Measurements from ENCODE around the gene C5orf63.

C5orf63 gene

DNA sequence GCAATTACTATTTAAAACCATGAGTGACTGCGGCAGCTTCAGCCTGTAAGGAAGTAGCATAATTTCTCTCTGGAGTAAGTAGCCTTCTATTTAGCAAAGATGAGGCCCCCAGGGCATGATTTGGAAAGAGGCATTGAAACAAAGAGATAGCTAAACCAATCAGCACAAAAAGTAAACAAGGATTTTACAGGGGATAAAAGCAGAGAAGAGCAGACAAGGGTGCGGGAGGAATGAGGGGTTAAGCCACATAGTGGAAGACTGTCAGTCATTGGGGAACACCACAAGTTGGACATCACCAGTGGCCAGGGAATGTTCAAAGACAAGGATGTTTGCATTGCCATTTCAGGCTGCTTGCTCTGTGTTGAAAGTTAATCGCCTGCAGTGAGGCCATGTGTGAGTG, 24.0 kb upstream of the C5orf63 start:
- H3K4me3 ChIP-seq (ENCODE audit: low read depth, low read length, poor library complexity, severe bottlenecking) = no peak overlapping the region
- no peak for TF ChIP-seq EZH2 (IDR thresholded peaks at IDR 0.05; ENCODE audit: borderline replicate concordance, low read length)
- TF ChIP-seq, protein P1, sequence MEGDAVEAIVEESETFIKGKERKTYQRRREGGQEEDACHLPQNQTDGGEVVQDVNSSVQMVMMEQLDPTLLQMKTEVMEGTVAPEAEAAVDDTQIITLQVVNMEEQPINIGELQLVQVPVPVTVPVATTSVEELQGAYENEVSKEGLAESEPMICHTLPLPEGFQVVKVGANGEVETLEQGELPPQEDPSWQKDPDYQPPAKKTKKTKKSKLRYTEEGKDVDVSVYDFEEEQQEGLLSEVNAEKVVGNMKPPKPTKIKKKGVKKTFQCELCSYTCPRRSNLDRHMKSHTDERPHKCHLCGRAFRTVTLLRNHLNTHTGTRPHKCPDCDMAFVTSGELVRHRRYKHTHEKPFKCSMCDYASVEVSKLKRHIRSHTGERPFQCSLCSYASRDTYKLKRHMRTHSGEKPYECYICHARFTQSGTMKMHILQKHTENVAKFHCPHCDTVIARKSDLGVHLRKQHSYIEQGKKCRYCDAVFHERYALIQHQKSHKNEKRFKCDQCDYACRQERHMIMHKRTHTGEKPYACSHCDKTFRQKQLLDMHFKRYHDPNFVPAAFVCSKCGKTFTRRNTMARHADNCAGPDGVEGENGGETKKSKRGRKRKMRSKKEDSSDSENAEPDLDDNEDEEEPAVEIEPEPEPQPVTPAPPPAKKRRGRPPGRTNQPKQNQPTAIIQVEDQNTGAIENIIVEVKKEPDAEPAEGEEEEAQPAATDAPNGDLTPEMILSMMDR (IDR thresholded peaks at IDR 0.05; ENCODE audit: low read length) = no peak
- no peaks in the 10 kb centered on the region for H3K4me1 ChIP-seq (ENCODE audit: insufficient read depth, low read length, severe bottlenecking)
- no peaks in the 10 kb centered on the region for H3K9me2 ChIP-seq (ENCODE audit: low read depth, low read length)
- no peaks in the 10 kb centered on the region for H3F3A ChIP-seq (ENCODE audit: insufficient read depth, low read length)
- no peak overlapping the region for H3K4me2 ChIP-seq (ENCODE audit: low read length)
- H3K9ac ChIP-seq (ENCODE audit: low read length) = no peak overlapping the region
- no peak overlapping the region for H2AFZ ChIP-seq (ENCODE audit: low read length)
- no peaks in the 10 kb centered on the region for H3K79me2 ChIP-seq (ENCODE audit: insufficient read depth, low read length)
- H3K36me3 ChIP-seq (ENCODE audit: insufficient read depth, low read length) = no peaks in the 10 kb centered on the region
- no peaks in the 10 kb centered on the region for H3K9me3 ChIP-seq (ENCODE audit: low read length)
- no peak overlapping the region for H3K27ac ChIP-seq (ENCODE audit: low read depth, low read length, poor library complexity, severe bottlenecking)
- no peaks in the 10 kb centered on the region for H3K27me3 ChIP-seq (ENCODE audit: insufficient read depth, low read length)
- no peaks in the 10 kb centered on the region for H4K20me1 ChIP-seq (ENCODE audit: insufficient read depth, low read length)

DNA sequence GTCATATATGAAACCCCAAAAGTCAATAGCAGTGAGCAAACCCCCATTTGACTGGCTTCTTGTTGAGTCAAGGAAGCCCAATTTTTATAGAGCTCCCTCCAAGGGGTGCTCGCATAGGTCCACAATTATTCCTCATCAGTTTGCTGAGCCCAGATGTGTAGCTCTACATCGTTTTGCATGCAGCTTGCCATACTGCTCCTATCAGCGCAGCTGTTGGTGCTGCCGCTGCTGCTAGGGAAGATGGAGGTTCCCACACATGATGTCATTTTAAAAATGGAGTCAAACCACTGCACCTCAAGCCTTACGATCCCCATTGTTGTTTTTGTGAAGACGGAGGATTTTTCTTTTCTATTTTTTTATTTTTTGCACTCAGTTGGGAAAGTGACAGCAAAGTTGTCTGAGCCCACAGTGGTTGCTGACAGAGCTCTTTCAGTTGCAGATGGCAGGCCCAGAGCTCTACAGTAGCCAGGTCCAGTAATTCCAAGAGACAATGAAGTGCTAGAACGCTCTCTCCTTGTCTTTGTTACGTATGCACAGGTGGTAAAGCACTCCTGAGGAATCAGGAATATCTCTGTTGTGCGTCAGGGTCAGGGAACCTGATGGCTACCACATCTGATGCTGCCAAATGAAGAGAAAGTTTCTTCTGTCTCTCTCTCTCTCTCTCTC, 23.2 kb upstream of the C5orf63 start:
- no peak overlapping the region for H3K9ac ChIP-seq (ENCODE audit: low read length)
- no peaks in the 10 kb centered on the region for H3K79me2 ChIP-seq (ENCODE audit: insufficient read depth, low read length)
- H3K4me3 ChIP-seq (ENCODE audit: low read depth, low read length, poor library complexity, severe bottlenecking) = no peak overlapping the region
- H3K27ac ChIP-seq (ENCODE audit: low read depth, low read length, poor library complexity, severe bottlenecking) = no peak overlapping the region
- H3K27me3 ChIP-seq (ENCODE audit: insufficient read depth, low read length) = no peaks in the 10 kb centered on the region
- H3K4me1 ChIP-seq (ENCODE audit: insufficient read depth, low read length, severe bottlenecking) = no peaks in the 10 kb centered on the region
- H4K20me1 ChIP-seq (ENCODE audit: insufficient read depth, low read length) = no peaks in the 10 kb centered on the region
- no peak overlapping the region for H3K4me2 ChIP-seq (ENCODE audit: low read length)
- no peaks in the 10 kb centered on the region for H3K9me3 ChIP-seq (ENCODE audit: low read length)
- no peaks in the 10 kb centered on the region for H3K9me2 ChIP-seq (ENCODE audit: low read depth, low read length)
- TF ChIP-seq EZH2 (IDR thresholded peaks at IDR 0.05; ENCODE audit: borderline replicate concordance, low read length) = no peak
- TF ChIP-seq, protein P1 (IDR thresholded peaks at IDR 0.05; ENCODE audit: low read length) = no peak
- H3K36me3 ChIP-seq (ENCODE audit: insufficient read depth, low read length) = no peaks in the 10 kb centered on the region
- no peak overlapping the region for H2AFZ ChIP-seq (ENCODE audit: low read length)
- H3F3A ChIP-seq (ENCODE audit: insufficient read depth, low read length) = no peaks in the 10 kb centered on the region

DNA sequence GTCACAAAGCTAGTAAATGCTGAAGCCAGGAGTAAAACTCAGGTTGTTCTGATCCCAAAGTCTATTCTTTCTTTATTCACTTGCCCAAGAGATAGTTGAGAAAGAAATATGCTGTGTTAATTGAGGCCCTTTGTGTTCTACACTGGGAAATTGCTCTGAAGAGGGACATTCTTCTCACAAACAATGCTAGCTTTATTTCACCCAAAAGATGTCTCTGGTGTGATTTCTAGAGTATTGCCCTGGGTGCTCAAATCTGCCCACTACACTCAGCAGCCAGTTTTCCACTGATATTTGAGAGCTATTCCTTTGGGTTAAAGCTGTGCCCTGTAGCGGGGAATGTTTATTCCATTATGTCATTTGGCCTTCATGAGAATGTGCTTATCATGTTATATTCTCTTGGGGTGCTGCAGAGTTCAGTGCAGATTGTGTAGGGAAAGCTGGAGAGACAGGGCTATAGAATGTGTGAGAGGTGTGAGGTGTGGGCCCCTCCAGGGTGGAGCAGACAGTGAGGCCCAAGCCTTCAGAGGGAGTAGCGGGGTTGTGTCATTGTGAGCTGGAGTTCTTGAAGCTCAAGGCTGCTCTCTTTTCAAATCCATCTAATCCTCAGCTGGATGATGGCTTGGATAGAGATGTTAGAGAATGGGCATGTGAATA, 21.0 kb upstream of the C5orf63 start:
- Histone ChIP-seq H4K20me1 (ENCODE audit: insufficient read depth, low read length) (no peaks in the 10 kb centered on the region), H3F3A (ENCODE audit: insufficient read depth, low read length) (no peaks in the 10 kb centered on the region), H3K9me2 (ENCODE audit: low read depth, low read length) (no peaks in the 10 kb centered on the region), H3K27me3 (ENCODE audit: insufficient read depth, low read length) (no peaks in the 10 kb centered on the region), H3K27ac (ENCODE audit: low read depth, low read length, poor library complexity, severe bottlenecking) (no peak overlapping the region), H2AFZ (ENCODE audit: low read length) (no peak overlapping the region), H3K4me2 (ENCODE audit: low read length) (no peak overlapping the region), H3K4me3 (ENCODE audit: low read depth, low read length, poor library complexity, severe bottlenecking) (no peak overlapping the region), H3K9me3 (ENCODE audit: low read length) (no peaks in the 10 kb centered on the region), H3K4me1 (ENCODE audit: insufficient read depth, low read length, severe bottlenecking) (no peaks in the 10 kb centered on the region), H3K36me3 (ENCODE audit: insufficient read depth, low read length) (no peaks in the 10 kb centered on the region), H3K9ac (ENCODE audit: low read length) (no peak overlapping the region), H3K79me2 (ENCODE audit: insufficient read depth, low read length) (no peaks in the 10 kb centered on the region)
- TF ChIP-seq, protein P1 (IDR thresholded peaks at IDR 0.05; ENCODE audit: low read length) = no peak
- no peak for TF ChIP-seq EZH2 (IDR thresholded peaks at IDR 0.05; ENCODE audit: borderline replicate concordance, low read length)

Data from OCI-LY1 (cell line).